GM21515 (cell line): ENCODE data around the gene RCOR1.
A peak's percentile ranks its signal among the peaks of the same experiment; 100 is the strongest.
"Not testable (repeated sequence)": the region's sequence is repeated elsewhere in the genome, so short reads cannot be mapped to it uniquely, and the experiment has no call there.

Experiments used
- ATAC-seq: cut with Tn5 transposase; IDR thresholded peaks from one replicate; pipeline ENCODE4 v1.9.1; 2021; ENCODE audit not compliant: unreplicated experiment

RCOR1 gene

DNA sequence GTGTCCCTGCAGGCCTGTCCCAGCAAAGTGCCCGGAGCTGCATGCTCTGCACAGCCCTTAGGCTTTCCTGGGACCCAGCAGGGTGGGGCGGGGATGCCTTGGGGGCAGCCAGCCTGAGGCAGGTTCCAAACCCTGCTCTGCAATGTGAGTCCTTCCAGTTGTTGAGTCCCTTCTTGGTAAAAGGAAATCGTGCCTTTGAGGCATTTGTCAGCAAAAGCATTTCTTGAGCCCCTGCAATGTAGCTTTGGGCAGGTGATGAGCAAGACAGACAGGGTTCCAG, 146.7 kb downstream of the RCOR1 start:
- ATAC-seq = no peak

GRCh38 chr14:102746634-102747438, 154.4 kb downstream of the RCOR1 start:
- no peak for ATAC-seq

- no peak for ATAC-seq
These were observed 156.4 kb downstream of the RCOR1 start for GRCh38 chr14:102748806-102749205.

DNA sequence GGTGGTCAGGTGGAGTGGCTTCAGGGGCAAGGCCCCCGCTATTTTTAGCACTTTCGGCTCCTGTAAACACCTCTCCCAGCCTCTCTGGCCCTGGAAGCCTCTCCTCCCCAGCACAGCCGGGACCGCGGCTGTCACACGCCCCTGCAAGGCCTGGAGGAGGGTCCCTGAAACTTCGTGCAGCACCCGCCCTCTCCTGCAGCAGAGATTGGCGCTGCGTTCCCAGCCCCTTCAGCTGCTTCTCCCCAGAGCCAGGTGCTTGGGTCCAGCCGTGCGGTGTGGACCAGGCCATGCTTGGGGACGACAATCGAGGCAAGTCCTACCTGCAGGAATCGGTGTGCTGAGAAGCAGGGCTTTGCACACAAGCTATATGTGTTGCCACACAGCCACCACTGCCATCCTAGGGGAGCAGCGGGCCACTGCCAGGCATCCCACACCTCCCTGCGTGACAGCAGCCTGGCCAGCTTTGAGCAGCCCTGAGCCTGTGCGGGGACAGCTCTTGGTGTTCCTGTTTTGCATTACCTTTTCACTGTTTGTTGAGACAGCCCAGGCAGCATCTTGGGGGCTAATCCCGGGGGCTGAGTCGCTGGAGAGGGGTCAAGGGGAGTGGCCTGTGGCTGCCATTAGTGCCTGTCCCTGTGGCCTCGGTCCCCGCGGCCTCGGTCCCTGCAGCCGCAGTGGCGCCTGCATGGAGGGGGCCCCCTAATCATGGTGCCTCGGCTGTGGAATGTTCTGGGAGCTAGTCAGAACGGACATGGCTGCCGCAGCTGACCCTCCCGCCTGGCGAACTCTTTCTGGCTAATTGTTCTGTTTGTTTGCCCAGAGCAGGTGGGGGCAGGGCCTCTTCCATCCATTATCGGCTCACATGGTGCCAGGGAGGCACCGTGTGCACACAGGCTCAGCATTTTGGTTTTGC, 157.2 kb downstream of the RCOR1 start:
- no peak for ATAC-seq

GRCh38 chr14:102750376-102750775, 157.9 kb downstream of the RCOR1 start:
- ATAC-seq = no peak

- no peak for ATAC-seq
These were observed 158.6 kb downstream of the RCOR1 start for GRCh38 chr14:102751088-102751487.

DNA sequence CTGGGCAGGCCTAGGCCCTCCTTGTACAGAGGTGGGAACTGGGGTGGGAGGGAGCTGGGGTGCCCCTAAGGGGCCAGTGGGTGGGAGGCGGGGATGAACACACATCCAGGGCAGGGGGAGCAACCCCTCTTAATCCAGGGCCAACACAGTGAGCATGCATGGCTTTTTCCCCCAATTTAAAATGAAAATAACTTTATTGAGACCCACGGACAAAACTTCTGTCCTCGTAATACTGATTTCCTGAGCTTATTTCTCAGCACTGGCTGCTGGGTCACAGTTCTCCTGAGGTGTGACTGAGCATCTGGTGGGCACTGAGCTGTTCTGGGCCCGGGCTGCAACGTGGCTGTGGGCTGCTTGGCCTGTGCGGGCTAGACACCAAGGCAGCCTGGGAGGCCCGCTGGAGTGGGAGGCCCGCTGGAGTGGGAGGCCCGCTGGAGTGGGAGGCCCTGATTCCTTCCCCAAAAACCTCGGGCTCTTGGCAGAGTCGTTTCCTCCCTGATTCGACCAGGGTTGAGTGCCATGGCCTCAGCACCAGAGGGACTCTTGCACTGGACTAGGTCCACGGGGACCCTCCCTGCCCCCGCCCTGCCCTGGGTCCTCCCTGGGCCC, 159.9 kb downstream of the RCOR1 start:
- no peak for ATAC-seq

GRCh38 chr14:102754370-102755262, 162.2 kb downstream of the RCOR1 start:
- no peak for ATAC-seq

- ATAC-seq = no peak
These were observed 165.2 kb downstream of the RCOR1 start for GRCh38 chr14:102757646-102758045.

DNA sequence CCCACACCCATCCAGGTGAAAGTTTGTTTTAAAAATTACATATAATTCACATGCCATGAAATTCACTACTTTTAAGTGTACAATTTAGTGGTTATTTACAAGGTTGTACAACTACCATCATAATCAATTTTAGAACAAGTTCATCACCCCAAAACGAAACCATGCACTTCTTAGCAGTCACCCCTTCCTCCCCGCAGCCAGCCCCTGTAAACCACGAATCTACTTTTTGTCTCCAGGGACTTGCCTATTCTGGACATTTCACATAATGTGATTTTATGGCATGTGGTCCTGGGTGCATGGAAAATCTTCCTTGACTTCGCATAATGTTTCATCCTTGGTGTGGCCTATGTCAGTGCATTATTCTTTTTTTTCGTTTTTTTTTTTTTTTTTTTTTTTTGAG, 165.6 kb downstream of the RCOR1 start:
- ATAC-seq = no peak

DNA sequence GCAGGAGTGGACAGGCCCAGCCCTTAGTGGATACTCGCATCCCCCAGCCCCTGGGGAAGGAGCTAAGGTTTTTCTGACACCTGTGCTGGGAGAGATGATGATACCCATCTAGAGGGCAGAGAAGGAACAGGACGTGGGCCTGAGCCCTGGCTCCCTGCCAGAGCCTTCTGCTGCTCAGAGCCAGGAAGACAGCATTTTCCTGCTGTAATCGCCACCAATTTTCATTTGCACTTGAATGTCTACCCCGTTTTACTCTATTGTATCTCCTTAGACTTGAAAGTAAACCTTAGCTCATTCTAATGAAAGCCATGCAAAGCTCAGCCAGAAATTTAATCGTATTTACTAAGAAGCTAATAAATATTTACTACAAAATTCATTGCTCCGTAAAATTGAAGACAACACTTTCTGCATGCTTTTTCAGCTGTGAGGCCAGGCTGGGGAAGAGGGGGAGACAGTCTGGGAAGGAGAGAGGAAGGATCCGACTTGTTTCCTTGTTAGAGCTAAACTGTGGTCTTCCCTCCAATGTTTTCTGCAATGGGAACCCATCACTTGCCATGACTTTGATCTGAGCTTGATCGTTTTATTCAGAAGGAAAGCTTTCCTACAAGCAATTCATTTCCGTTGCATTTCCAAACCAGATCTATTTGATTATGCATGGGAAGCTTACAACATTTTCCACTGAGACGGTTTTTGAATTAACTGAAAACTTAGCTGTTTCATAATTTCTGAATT, 167.2 kb downstream of the RCOR1 start:
- no peak for ATAC-seq

DNA sequence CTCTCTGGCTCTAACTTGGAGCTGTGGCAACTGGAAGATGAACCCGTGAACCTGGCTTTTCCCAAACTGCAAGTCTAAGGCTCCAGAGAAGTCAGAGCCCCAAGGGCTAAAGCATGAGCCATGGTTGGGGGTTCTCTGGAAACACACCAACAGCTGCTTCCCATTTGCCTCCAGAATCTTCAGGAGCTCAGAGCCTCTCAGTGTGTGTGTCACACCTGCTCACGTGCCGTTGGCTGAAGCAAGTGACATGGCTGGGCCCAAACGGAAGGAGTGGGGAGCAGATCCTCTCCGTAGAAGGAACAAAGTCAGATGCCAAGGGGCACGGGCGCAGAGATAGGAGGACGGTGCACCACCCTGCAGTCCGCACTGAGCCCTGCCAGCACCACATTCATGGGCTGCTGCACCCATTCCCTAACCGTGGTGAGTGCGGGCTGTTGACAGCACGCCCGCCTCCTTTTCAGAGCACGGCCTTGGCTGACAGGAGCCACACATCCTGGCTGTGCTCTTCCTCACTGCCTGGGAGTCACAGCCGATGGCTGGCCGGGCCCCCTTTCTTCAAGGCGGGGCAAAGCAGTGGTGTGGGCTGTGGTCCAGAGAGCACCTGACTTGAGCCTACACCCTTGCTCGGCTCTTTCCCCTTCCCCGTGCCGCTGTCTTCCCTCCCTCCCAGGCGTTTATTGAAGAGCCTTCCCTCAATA, 168.2 kb downstream of the RCOR1 start:
- no peak for ATAC-seq

GRCh38 chr14:102761206-102761605, 168.8 kb downstream of the RCOR1 start:
- ATAC-seq = no peak

DNA sequence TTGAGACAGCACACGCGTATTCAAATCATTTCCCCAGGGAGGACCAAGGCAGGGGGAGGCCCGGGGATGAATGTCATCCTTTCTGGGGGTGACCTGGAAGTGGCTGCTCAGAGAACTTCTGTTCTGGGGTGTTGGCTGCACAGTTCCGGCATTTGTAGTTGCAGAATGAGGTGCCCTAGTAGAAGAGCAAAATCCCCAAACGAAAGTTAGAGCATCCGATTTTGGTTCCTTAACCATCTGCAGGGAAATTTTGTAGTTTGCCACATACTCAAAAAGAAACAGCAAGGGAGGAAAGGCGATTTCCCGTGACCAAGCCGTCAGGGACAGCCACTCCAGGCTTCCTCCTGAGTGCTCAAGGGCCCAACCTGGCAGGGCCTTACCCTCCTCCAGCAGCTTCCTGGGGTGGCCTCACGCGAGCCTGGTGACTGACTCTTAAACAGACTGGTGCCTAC, 171.8 kb downstream of the RCOR1 start:
- peak; percentile 46 for ATAC-seq

GRCh38 chr14:102765770-102766169, 173.3 kb downstream of the RCOR1 start:
- ATAC-seq = not testable (repeated sequence)

DNA sequence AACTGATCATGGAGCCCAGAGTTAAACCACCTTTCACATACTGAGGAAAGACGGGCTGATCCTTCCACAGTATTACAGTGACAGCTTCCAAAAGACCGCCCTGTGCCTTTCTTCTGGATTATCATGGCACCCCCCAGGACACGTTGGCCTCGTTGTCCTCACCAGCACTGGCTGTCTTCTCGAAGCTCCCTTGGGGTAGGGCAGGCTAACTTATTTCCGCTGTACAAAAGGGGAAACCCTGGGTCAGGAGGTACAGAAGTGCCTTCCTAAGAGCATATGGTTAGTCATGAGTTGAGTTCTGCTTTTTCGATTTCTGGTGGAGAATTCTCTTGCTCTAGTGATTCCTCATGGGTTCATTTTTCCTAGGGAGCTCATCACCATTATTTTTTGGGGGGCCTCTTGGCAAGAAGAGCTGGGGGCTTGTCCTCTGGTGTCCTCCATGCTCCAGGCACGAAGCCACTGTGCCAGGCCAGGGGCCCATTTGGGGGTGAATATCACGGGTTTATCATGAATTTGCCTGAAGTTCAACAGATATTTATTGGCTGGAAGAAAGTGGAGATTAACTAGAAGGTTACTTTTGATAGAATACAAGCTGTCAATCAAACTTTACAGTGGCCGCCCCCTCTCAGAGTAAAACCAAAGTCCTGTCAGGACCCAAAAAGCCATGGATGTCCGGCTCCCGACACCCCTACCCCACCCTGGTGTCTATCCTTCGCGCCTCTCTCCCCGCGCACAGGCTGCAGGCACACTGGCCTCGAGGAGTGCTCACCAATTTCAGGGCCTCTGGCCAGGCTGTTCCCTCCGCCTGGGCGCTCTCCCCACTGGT, 176.0 kb downstream of the RCOR1 start:
- ATAC-seq = peak; percentile 50

DNA sequence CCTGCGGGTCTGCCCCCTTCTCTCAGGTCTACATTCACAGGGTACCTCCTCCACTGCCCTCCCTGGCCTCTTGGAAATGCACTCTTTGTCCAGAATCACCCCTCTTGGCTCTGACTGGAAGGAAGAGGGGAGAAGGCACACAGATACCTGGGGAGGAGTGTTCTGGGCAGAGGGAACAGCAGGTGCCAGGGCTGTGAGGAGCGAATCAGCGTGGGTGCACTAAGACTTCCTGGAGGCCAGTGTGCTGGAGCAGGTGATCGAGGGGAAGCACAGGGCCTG, 176.5 kb downstream of the RCOR1 start:
- ATAC-seq = no peak

DNA sequence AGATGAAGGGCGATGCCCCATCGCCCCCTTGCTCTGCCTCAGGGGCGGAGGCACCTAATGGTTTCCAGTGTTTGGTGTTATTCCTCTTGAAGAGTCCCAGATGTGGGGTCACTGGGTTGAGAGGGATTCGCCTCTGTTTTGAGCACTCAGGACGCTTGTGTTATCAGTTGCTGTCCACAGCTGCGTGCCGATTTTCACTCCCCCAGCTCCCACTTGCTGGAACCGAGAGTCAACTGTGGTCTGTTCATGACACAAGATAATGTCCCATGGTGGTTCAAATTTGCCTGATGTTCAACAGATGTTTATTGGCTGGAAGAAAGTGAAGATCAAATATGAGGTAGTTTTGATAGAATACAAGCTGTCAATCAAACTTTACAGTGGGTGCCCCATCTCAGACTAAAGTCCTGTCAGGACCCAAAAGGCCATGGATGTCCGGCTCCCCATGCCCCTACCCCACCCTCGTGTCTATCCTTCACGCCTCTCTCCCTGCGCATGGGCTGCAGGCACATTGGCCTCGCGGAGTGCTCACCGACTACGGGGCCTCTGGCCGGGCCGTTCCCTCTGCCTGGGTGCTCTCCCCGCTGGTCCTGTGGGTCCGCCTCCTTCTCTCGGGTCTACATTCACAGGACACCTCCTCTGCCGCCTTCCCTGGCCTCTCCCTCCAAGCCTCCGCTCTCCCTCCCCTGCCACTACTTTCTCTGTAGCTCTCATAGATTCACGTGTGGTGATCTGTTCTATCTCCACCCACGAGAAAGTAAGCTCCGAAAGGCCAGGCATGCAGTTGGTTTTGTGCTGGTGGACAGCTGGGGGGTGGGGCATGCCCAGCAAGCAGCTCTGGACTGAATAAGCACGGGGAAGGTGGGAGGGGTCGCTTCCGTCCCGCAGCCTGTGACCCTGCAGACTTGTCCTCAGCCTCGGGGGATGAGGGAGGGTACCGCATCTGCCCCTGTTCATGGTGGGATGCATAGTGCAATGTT, 178.0 kb downstream of the RCOR1 start:
- ATAC-seq = no peak
